ENCODE data around the gene FAM13A.
"Not testable (repeated sequence)": the region's sequence is repeated elsewhere in the genome, so short reads cannot be mapped to it uniquely, and the experiment has no call there.

FAM13A gene

GRCh38 chr4:88999392-88999930 lies 57.5 kb downstream of the FAM13A start:
- no peak for DNase-seq (ENCODE audit: low spot score)

- no peak for DNase-seq (ENCODE audit: low spot score)
Measured at GRCh38 chr4:88998891-88999290, 58.1 kb downstream of the FAM13A start.

GRCh38 chr4:88998001-88998400 lies 59.0 kb downstream of the FAM13A start:
- no peak for DNase-seq (ENCODE audit: low spot score)

- no peak for DNase-seq (ENCODE audit: low spot score)
Measured at GRCh38 chr4:88995874-88996273, 61.1 kb downstream of the FAM13A start.

GRCh38 chr4:88995257-88995656 lies 61.7 kb downstream of the FAM13A start:
- not testable (repeated sequence) for DNase-seq (ENCODE audit: low spot score)

GRCh38 chr4:88993246-88993645 lies 63.7 kb downstream of the FAM13A start:
- no peak for DNase-seq (ENCODE audit: low spot score)

GRCh38 chr4:88991746-88992145 lies 65.2 kb downstream of the FAM13A start:
- no peak for DNase-seq (ENCODE audit: low spot score)

- no peak for DNase-seq (ENCODE audit: low spot score)
Measured at GRCh38 chr4:88989990-88990389, 67.0 kb downstream of the FAM13A start.

- no peak for DNase-seq (ENCODE audit: low spot score)
Measured at GRCh38 chr4:88985088-88985773, 71.8 kb downstream of the FAM13A start.

- DNase-seq (ENCODE audit: low spot score) = no peak
Measured at GRCh38 chr4:88982757-88983156, 74.2 kb downstream of the FAM13A start.

GRCh38 chr4:88981993-88982392 lies 75.0 kb downstream of the FAM13A start:
- DNase-seq (ENCODE audit: low spot score) = no peak

GRCh38 chr4:88981556-88981955 lies 75.4 kb downstream of the FAM13A start:
- DNase-seq (ENCODE audit: low spot score) = no peak

- no peak for DNase-seq (ENCODE audit: low spot score)
Measured at GRCh38 chr4:88979276-88979675, 77.7 kb downstream of the FAM13A start.

GRCh38 chr4:88976775-88977035 lies 80.3 kb downstream of the FAM13A start:
- no peak for DNase-seq (ENCODE audit: low spot score)

- no peak for DNase-seq (ENCODE audit: low spot score)
Measured at GRCh38 chr4:88975958-88976774, 80.8 kb downstream of the FAM13A start.

GRCh38 chr4:88971536-88971935 lies 85.4 kb downstream of the FAM13A start:
- DNase-seq (ENCODE audit: low spot score) = no peak

GRCh38 chr4:88969746-88970145 lies 87.2 kb downstream of the FAM13A start:
- no peak for DNase-seq (ENCODE audit: low spot score)

GRCh38 chr4:88969271-88969670 lies 87.7 kb downstream of the FAM13A start:
- no peak for DNase-seq (ENCODE audit: low spot score)

GRCh38 chr4:88967883-88968331 lies 89.1 kb downstream of the FAM13A start:
- no peak for DNase-seq (ENCODE audit: low spot score)

- no peak for DNase-seq (ENCODE audit: low spot score)
Measured at GRCh38 chr4:88965053-88965452, 91.9 kb downstream of the FAM13A start.

GRCh38 chr4:88964450-88964849 lies 92.5 kb downstream of the FAM13A start:
- DNase-seq (ENCODE audit: low spot score) = peak; percentile 22

- peak; percentile 25 for DNase-seq (ENCODE audit: low spot score)
Measured at GRCh38 chr4:88963817-88964216, 93.2 kb downstream of the FAM13A start.

- DNase-seq (ENCODE audit: low spot score) = no peak
Measured at GRCh38 chr4:88962396-88962795, 94.6 kb downstream of the FAM13A start.

All from activated CD4-positive, alpha-beta T cell treated with anti-CD3 and anti-CD28 coated beads, Interleukin-2, Interleukin-4, amounts not matched to agents 100 ng/mL and 50 ng/mL, durations not matched to agents 16 hours and 8 hours (primary cell).